ENCODE data around the gene EIF4EBP2. TPM values are rescaled to one million over a fixed set of nuclear protein-coding genes. Genes with fewer than 3 reads are reported as not detected.

EIF4EBP2 gene
- total RNA-seq, 6 experiments from 2014 or later = 32.7 to 51.0 (median 40.3) TPM

DNA sequence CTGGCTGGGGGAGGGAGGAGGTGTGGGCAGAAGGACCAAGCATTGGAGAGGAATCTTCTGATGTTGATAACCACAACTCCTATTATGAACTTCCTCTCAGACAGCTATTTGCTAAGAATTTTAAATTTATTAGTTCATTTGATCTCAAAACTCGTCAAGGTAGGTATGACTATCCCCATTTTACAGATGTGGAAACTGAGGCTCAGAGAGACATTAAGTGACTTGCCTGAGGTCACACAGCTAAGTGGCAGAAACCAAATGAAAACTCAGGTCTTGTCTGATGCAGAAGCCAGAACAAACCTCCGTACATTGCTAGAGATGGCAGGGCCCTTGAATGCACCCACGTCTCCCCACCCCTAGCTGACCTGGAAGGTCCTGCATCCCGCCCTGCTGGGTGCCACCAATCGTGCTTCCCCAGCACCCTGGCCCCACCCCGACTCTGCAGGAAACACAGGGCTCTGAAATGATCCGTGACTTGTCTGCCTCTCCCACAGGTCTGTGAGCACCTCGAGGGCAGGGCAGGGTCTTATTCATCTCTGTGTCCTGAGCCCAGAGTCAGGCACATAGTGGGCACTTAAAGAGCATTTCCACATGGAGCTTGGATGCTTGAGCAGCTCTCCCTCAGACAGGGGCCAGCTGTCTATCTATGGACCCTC is 69.0 kb downstream of the EIF4EBP2 start:
- no peak overlapping the region for H3K4me3 Mint-ChIP-seq
- TF ChIP-seq, protein P1, sequence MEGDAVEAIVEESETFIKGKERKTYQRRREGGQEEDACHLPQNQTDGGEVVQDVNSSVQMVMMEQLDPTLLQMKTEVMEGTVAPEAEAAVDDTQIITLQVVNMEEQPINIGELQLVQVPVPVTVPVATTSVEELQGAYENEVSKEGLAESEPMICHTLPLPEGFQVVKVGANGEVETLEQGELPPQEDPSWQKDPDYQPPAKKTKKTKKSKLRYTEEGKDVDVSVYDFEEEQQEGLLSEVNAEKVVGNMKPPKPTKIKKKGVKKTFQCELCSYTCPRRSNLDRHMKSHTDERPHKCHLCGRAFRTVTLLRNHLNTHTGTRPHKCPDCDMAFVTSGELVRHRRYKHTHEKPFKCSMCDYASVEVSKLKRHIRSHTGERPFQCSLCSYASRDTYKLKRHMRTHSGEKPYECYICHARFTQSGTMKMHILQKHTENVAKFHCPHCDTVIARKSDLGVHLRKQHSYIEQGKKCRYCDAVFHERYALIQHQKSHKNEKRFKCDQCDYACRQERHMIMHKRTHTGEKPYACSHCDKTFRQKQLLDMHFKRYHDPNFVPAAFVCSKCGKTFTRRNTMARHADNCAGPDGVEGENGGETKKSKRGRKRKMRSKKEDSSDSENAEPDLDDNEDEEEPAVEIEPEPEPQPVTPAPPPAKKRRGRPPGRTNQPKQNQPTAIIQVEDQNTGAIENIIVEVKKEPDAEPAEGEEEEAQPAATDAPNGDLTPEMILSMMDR (IDR thresholded peaks at IDR 0.05) = no peak
- H3K4me1 Mint-ChIP-seq (ENCODE audit: low read depth) = no peaks in the 10 kb centered on the region
- no peak overlapping the region for H3K27ac Mint-ChIP-seq
- no peak for DNase-seq
- H3K27me3 Mint-ChIP-seq (ENCODE audit: insufficient read depth) = peaks cover 53% of the 10 kb centered on the region
- no peaks in the 10 kb centered on the region for H3K36me3 Mint-ChIP-seq (ENCODE audit: low read depth)
- no peaks in the 10 kb centered on the region for H3K9me3 Mint-ChIP-seq

DNA sequence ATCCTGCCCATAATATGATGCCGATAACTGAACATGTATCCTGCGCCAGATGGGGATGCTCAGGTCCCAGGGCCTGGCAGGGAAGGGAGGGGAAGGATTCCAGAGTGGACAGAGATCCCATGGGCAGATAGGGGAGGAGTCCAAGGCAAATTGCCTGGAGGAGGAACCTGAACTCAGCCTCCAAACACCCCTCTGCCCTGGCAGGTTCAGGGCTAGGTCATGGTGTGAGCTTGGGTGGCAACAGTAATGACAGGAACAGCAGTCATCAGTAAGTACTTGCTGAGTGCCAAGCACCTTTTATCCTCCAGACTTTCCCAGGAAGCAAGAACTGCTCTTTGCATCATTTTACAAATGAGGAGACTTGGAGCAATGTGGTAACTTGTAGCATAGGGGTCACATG is 70.8 kb downstream of the EIF4EBP2 start:
- Mint-ChIP-seq H3K9me3 (no peaks in the 10 kb centered on the region), H3K4me3 (no peak overlapping the region), H3K27ac (no peak overlapping the region), H3K36me3 (ENCODE audit: low read depth) (no peaks in the 10 kb centered on the region), H3K4me1 (ENCODE audit: low read depth) (no peaks in the 10 kb centered on the region), H3K27me3 (ENCODE audit: insufficient read depth) (peaks cover 49% of the 10 kb centered on the region)
- no peak for DNase-seq
- TF ChIP-seq, protein P1 (IDR thresholded peaks at IDR 0.05) = no peak

DNA sequence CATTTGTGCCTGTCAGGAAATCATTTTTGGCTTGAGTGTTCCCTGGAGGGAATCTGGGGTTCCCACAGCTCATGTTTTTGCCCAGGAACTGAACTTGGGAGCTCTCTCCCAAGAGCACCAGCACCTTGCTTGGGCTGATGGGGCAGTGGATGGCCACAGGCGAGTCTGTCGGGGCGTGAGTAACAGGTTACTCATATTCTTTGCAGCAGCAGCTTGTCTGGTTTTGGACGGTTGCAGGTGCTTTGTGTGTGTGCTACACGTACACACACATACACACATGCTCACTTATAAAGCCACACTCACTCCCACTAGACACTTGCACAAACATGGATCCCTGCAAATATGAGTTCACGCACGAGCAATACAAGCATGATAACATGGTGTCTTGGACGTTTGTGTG is 71.7 kb downstream of the EIF4EBP2 start:
- TF ChIP-seq, protein P1 (IDR thresholded peaks at IDR 0.05) = no peak
- H3K36me3 Mint-ChIP-seq (ENCODE audit: low read depth) = no peaks in the 10 kb centered on the region
- H3K27ac Mint-ChIP-seq = no peak overlapping the region
- no peak for DNase-seq
- H3K9me3 Mint-ChIP-seq = no peaks in the 10 kb centered on the region
- H3K4me3 Mint-ChIP-seq = no peak overlapping the region
- peaks cover 55% of the 10 kb centered on the region for H3K27me3 Mint-ChIP-seq (ENCODE audit: insufficient read depth)
- H3K4me1 Mint-ChIP-seq (ENCODE audit: low read depth) = no peaks in the 10 kb centered on the region

DNA sequence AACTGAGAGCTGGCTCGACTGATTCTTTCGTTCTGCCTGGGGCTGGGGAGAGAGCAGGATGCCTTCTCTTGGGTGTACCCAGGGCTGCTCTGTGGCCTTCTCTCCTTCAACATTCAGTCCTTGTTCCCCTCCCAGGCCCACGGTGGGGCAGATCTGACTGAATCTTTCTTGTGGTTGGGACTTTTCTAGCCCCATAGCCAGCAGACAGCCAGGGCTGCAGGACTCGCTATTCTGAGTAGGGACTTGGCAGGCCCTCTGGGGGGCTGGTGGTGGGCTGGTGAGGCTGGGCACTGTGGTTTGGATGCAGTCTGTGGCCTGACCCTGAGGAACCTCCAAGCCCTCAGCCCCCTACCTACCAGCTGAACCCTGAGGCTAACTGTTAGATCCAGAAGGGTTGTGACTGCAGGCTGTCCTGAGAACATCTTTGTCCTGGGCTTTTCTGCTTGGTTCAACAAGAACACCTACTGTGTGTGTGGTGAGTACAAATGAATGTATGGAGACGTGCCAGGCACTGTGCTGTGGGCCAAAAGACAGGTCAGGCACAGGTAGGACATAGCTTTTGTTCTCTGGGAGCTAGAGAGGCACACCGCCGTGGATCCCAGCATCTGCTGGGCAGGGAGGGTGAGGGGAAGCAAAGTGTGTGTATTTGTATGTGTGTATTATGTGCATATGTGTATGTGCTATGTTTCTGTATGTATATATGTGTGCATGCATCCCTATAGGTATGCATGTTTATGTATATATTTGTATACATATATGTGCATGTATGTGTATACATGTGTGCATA is 72.5 kb downstream of the EIF4EBP2 start:
- Mint-ChIP-seq H3K4me1 (ENCODE audit: low read depth) (no peaks in the 10 kb centered on the region), H3K27ac (no peak overlapping the region)

DNA sequence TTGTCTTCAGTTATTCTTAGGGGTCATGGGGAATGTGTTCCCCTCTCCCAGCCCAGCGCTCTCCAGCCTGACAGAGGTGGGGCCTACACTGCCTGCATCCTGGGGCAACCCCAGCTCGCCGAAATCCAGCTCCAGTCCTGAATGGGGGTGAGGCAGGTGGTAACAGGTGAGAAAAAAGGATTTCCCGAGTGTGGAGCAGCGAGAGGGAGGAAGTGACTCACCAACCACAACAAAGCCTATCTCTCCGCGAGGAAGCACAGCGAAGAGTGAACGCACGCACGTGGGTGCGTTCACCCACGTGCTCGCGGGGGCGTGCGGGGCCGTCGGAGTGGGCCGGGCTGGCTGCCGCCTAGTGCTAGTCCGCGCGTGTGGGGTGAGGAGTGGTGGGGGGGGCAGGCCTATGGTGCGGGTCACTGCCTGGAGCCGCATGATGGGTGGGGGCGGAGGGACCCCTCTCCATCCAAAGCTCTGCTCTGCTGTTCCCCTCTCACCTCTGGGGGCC is 73.8 kb downstream of the EIF4EBP2 start:
- Mint-ChIP-seq H3K4me3 (no peak overlapping the region), H3K9me3 (no peaks in the 10 kb centered on the region), H3K27ac (no peak overlapping the region), H3K36me3 (ENCODE audit: low read depth) (no peaks in the 10 kb centered on the region), H3K4me1 (ENCODE audit: low read depth) (no peaks in the 10 kb centered on the region), H3K27me3 (ENCODE audit: insufficient read depth) (peaks cover 71% of the 10 kb centered on the region)
- no peak for DNase-seq
- TF ChIP-seq, protein P1 (IDR thresholded peaks at IDR 0.05) = no peak

More for the DNA sequence above, 72.5 kb downstream of the EIF4EBP2 start:
- TF ChIP-seq, protein P1 (IDR thresholded peaks at IDR 0.05) = no peak
- Mint-ChIP-seq H3K36me3 (ENCODE audit: low read depth) (no peaks in the 10 kb centered on the region), H3K27me3 (ENCODE audit: insufficient read depth) (peaks cover 59% of the 10 kb centered on the region), H3K4me3 (no peak overlapping the region), H3K9me3 (no peaks in the 10 kb centered on the region)
- no peak for DNase-seq

Other genes starting within 250 kb of the EIF4EBP2 start
- gene SAR1A, start 233.6 kb upstream of the EIF4EBP2 start, total RNA-seq (2021; fragmentation: NEBNext Ultra II Directional; extraction: Animal tissue kit (Norgen Biotek cat#: 25700)) = 100 to 1,000 TPM; 203 to 231 (median 215) TPM
- 100 to 1,000 TPM; 105 to 132 (median 121) TPM for gene PPA1, start 170.7 kb upstream of the EIF4EBP2 start, total RNA-seq (2021; fragmentation: NEBNext Ultra II Directional; extraction: Animal tissue kit (Norgen Biotek cat#: 25700))
- gene NPFFR1, start 120.1 kb upstream of the EIF4EBP2 start, total RNA-seq (2021; fragmentation: NEBNext Ultra II Directional; extraction: Animal tissue kit (Norgen Biotek cat#: 25700)) = not detected
- 1 to 10 TPM; 1.2 to 2.4 (median 1.8) TPM for gene LRRC20, start 21.5 kb upstream of the EIF4EBP2 start, total RNA-seq (2021; fragmentation: NEBNext Ultra II Directional; extraction: Animal tissue kit (Norgen Biotek cat#: 25700))
- gene NODAL, start 37.5 kb downstream of the EIF4EBP2 start, total RNA-seq (2021; fragmentation: NEBNext Ultra II Directional; extraction: Animal tissue kit (Norgen Biotek cat#: 25700)) = not detected
- gene PALD1, start 74.6 kb downstream of the EIF4EBP2 start, total RNA-seq (2021; fragmentation: NEBNext Ultra II Directional; extraction: Animal tissue kit (Norgen Biotek cat#: 25700)) = not detected
- gene PRF1, start 198.6 kb downstream of the EIF4EBP2 start, total RNA-seq (2021; fragmentation: NEBNext Ultra II Directional; extraction: Animal tissue kit (Norgen Biotek cat#: 25700)) = not detected

Measured in HFFc6 (cell line).